GM23338 (cell line): Measurements from ENCODE around the gene TNFRSF4. TPM values are rescaled to one million over a fixed set of nuclear protein-coding genes. Genes with fewer than 3 reads are reported as not detected.

Source experiments
- ATAC-seq: fragments of 200-7000 bp; cut with Tn5 transposase; 3 replicates; pipeline ENCODE4 v1.9.1; 2020
- DNase-seq: peaks from one replicate; pipeline ENCODE4 v3.0.0-alpha.2; 2015; ENCODE audit warnings: low spot score
- H2AFZ ChIP-seq: fragments of 200-600 bp; sonication (generic); 2 replicates; pipeline ENCODE4 v1.8.0; 2016; ENCODE audit warnings: antibody characterized with exemption, mild to moderate bottlenecking, moderate library complexity
- H3F3A ChIP-seq: fragments of 200-600 bp; sonication (generic); replicated peaks from 2 replicates; pipeline ENCODE4 v1.8.0; 2017; ENCODE audit warnings: antibody characterized with exemption, mixed run types, low read depth
- H3K27ac ChIP-seq: fragments of 200-600 bp; sonication (generic); 2 replicates; pipeline ENCODE4 v1.6.1; 2016; ENCODE audit warnings: low read depth
- H3K27me3 ChIP-seq: fragments of 200-600 bp; sonication (generic); 2 replicates; pipeline ENCODE4 v1.8.0; 2016; ENCODE audit warnings: mild to moderate bottlenecking, mixed run types, moderate library complexity; ENCODE audit not compliant: insufficient read depth
- H3K36me3 ChIP-seq: fragments of 200-600 bp; sonication (generic); 2 replicates; pipeline ENCODE4 v1.8.0; 2016; ENCODE audit warnings: mild to moderate bottlenecking; ENCODE audit not compliant: insufficient read depth
- H3K4me1 ChIP-seq: fragments of 200-600 bp; sonication (generic); 2 replicates; pipeline ENCODE4 v1.8.0; 2016; ENCODE audit warnings: mild to moderate bottlenecking, moderate library complexity; ENCODE audit not compliant: insufficient read depth
- H3K4me2 ChIP-seq: fragments of 200-600 bp; sonication (generic); 2 replicates; pipeline ENCODE4 v1.7.1; 2017; ENCODE audit warnings: mixed run types
- H3K4me3 ChIP-seq: fragments of 200-600 bp; sonication (generic); 2 replicates; pipeline ENCODE4 v1.6.1; 2016; ENCODE audit warnings: mixed run types
- H3K79me2 ChIP-seq: fragments of 200-600 bp; sonication (generic); replicated peaks from 2 replicates; pipeline ENCODE4 v1.8.0; 2017; ENCODE audit warnings: mild to moderate bottlenecking; ENCODE audit not compliant: insufficient read depth
- H3K9me2 ChIP-seq: fragments of 200-600 bp; sonication (generic); 2 replicates; pipeline ENCODE4 v1.8.0; 2017; ENCODE audit not compliant: insufficient read depth
- H4K20me1 ChIP-seq: fragments of 200-600 bp; sonication (generic); replicated peaks from 2 replicates; pipeline ENCODE4 v1.8.0; 2017; ENCODE audit warnings: mild to moderate bottlenecking; ENCODE audit not compliant: insufficient read depth
- H3K27ac Mint-ChIP-seq: 2 replicates; pipeline ENCODE4 v1.8.0; 2020; ENCODE audit warnings: inconsistent platforms, mild to moderate bottlenecking, moderate library complexity, mixed read lengths
- H3K27me3 Mint-ChIP-seq: 3 replicates; pipeline ENCODE4 v1.8.0; 2022; ENCODE audit warnings: low read depth, mild to moderate bottlenecking, moderate library complexity, mixed read lengths, inconsistent platforms; ENCODE audit not compliant: insufficient read depth, poor library complexity
- H3K36me3 Mint-ChIP-seq: 3 replicates; pipeline ENCODE4 v1.8.0; 2021; ENCODE audit warnings: low read depth, mild to moderate bottlenecking, inconsistent platforms, moderate library complexity, mixed read lengths
- H3K4me1 Mint-ChIP-seq: 3 replicates; pipeline ENCODE4 v1.8.0; 2020; ENCODE audit warnings: mild to moderate bottlenecking, inconsistent platforms, mixed read lengths
- H3K4me3 Mint-ChIP-seq: 3 replicates; pipeline ENCODE4 v1.8.0; 2021; ENCODE audit warnings: moderate library complexity, mild to moderate bottlenecking, inconsistent platforms, mixed read lengths
- H3K9me3 Mint-ChIP-seq: 3 replicates; pipeline ENCODE4 v1.8.0; 2020; ENCODE audit warnings: moderate library complexity, mild to moderate bottlenecking, inconsistent platforms, mixed read lengths
- CREB1 ChIP-seq: fragments of 250-450 bp; sonication (Bioruptor Pico); IDR thresholded peaks from 2 replicates; pipeline ENCODE4 v1.5.0; 2020; ENCODE audit warnings: low read depth, mild to moderate bottlenecking, moderate library complexity
- EZH2 ChIP-seq: fragments of 200-600 bp; sonication (generic); IDR thresholded peaks from one replicate; pipeline ENCODE4 v1.8.0; 2017; ENCODE audit warnings: antibody characterized with exemption, mild to moderate bottlenecking, low read depth; ENCODE audit not compliant: unreplicated experiment
- EZH2phosphoT487 ChIP-seq: fragments of 200-600 bp; sonication (generic); IDR thresholded peaks from one replicate; pipeline ENCODE4 v1.8.1; 2018; ENCODE audit warnings: antibody characterized with exemption; ENCODE audit not compliant: unreplicated experiment
- JUNB ChIP-seq: IDR thresholded peaks from one replicate; pipeline ENCODE4 v1.6.1; 2016; ENCODE audit warnings: antibody characterized with exemption; ENCODE audit not compliant: unreplicated experiment
- NANOG ChIP-seq: IDR thresholded peaks from 2 replicates; pipeline ENCODE4 v1.6.1; 2016; ENCODE audit warnings: antibody characterized with exemption, borderline replicate concordance
- POLR2AphosphoS5 ChIP-seq: IDR thresholded peaks from 2 replicates; pipeline ENCODE4 v1.6.1; 2016; ENCODE audit warnings: antibody characterized with exemption, low read depth
- REST ChIP-seq: IDR thresholded peaks from one replicate; pipeline ENCODE4 v1.6.1; 2018; ENCODE audit warnings: antibody characterized with exemption; ENCODE audit not compliant: unreplicated experiment
- STAT1 ChIP-seq: IDR thresholded peaks from one replicate; pipeline ENCODE4 v1.6.1; 2016; ENCODE audit warnings: antibody characterized with exemption; ENCODE audit not compliant: unreplicated experiment
- ZNF114 ChIP-seq: fragments of 250-450 bp; sonication (Bioruptor Pico); IDR thresholded peaks from 2 replicates; pipeline ENCODE4 v1.5.0; 2020; ENCODE audit warnings: mild to moderate bottlenecking, moderate library complexity
- ZNF331 ChIP-seq: fragments of 250-450 bp; sonication (Bioruptor Pico); IDR thresholded peaks from 2 replicates; pipeline ENCODE4 v1.5.0; 2020; ENCODE audit warnings: low read depth, mild to moderate bottlenecking, moderate library complexity
- ZNF462 ChIP-seq: fragments of 250-450 bp; sonication (Bioruptor Pico); IDR thresholded peaks from 2 replicates; pipeline ENCODE4 v1.5.0; 2020; ENCODE audit warnings: mild to moderate bottlenecking, moderate library complexity
- polyA plus RNA-seq: library from polyadenylated mRNA; unstranded; fragments of >200 nt; fragmentation: Nextera tagmentation; extraction: Ambion mirVana; gene quantifications from 2 replicates; pipeline ENCODE4 v1.2.1, GENCODE V29; 2016
- total RNA-seq: library from RNA; depleted of rRNA; stranded (reverse); fragments of >200 nt; shearing (Covaris generic); gene quantifications from 2 replicates; pipeline ENCODE4 v1.2.3, GENCODE V29; 2014
- TF ChIP-seq, protein P1 (sequence below): IDR thresholded peaks from 2 replicates; pipeline ENCODE4 v1.6.1; 2016; ENCODE audit warnings: antibody characterized with exemption
- TF ChIP-seq, protein P2 (sequence below), 2 experiments: fragments of 200-600 bp in 1 of 2; sonication (generic) in 1 of 2; conservative IDR thresholded peaks; 2 replicates each; pipeline versions ENCODE4 v1.5.1 to v1.6.1; 2016 to 2017; ENCODE audit warnings: antibody characterized with exemption in 2 of 2, low read depth in 2 of 2, mild to moderate bottlenecking in 2 of 2, moderate library complexity in 1 of 2

The TNFRSF4 gene
- total and polyA plus RNA-seq, 2 experiments from 2014 or later = not detected

GRCh38 chr1:1228187-1228586 lies 14.2 kb upstream of the TNFRSF4 start:
- TF ChIP-seq NANOG = no peak
- no peak for TF ChIP-seq EZH2phosphoT487
- no peak for TF ChIP-seq ZNF331
- TF ChIP-seq EZH2 = no peak
- TF ChIP-seq STAT1 = no peak
- TF ChIP-seq POLR2AphosphoS5 = no peak
- TF ChIP-seq, protein P1, sequence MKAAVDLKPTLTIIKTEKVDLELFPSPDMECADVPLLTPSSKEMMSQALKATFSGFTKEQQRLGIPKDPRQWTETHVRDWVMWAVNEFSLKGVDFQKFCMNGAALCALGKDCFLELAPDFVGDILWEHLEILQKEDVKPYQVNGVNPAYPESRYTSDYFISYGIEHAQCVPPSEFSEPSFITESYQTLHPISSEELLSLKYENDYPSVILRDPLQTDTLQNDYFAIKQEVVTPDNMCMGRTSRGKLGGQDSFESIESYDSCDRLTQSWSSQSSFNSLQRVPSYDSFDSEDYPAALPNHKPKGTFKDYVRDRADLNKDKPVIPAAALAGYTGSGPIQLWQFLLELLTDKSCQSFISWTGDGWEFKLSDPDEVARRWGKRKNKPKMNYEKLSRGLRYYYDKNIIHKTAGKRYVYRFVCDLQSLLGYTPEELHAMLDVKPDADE = no peak
- no peak for TF ChIP-seq CREB1
- no peak for TF ChIP-seq ZNF462 (CRISPR knock-in tag)
- no peak for TF ChIP-seq ZNF114 (CRISPR knock-in tag)
- no peak for TF ChIP-seq JUNB
- TF ChIP-seq, protein P2, sequence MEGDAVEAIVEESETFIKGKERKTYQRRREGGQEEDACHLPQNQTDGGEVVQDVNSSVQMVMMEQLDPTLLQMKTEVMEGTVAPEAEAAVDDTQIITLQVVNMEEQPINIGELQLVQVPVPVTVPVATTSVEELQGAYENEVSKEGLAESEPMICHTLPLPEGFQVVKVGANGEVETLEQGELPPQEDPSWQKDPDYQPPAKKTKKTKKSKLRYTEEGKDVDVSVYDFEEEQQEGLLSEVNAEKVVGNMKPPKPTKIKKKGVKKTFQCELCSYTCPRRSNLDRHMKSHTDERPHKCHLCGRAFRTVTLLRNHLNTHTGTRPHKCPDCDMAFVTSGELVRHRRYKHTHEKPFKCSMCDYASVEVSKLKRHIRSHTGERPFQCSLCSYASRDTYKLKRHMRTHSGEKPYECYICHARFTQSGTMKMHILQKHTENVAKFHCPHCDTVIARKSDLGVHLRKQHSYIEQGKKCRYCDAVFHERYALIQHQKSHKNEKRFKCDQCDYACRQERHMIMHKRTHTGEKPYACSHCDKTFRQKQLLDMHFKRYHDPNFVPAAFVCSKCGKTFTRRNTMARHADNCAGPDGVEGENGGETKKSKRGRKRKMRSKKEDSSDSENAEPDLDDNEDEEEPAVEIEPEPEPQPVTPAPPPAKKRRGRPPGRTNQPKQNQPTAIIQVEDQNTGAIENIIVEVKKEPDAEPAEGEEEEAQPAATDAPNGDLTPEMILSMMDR (conservative IDR thresholded peaks at IDR 0.05; ENCODE audit: low read depth in 2 of 2) = no peak
- no peak for TF ChIP-seq REST
- no peak for DNase-seq
- no peaks in the 10 kb centered on the region for H3K9me2 ChIP-seq
- ATAC-seq = no peak
- no peak overlapping the region for H3K4me2 ChIP-seq
- no peaks in the 10 kb centered on the region for H3K27me3 ChIP-seq
- 0 out of 2 replicates have a peak, but pooled peaks cover 4% of the 10 kb centered on the region for H3F3A ChIP-seq
- no peak overlapping the region for H3K27ac ChIP-seq
- peaks cover 10% of the 10 kb centered on the region for H3K27me3 Mint-ChIP-seq
- H2AFZ ChIP-seq = no peak overlapping the region
- peaks cover 1% of the 10 kb centered on the region; the same call in 1 of the 2 replicates for H3K36me3 ChIP-seq
- H3K4me1 ChIP-seq = peaks cover 6% of the 10 kb centered on the region
- H3K36me3 Mint-ChIP-seq = peaks cover 22% of the 10 kb centered on the region
- no peak overlapping the region for H3K4me3 ChIP-seq
- H4K20me1 ChIP-seq = peaks cover 5% of the 10 kb centered on the region; the same call in 1 of the 2 replicates
- peaks cover 7% of the 10 kb centered on the region for H3K4me1 Mint-ChIP-seq
- H3K79me2 ChIP-seq = peaks cover 30% of the 10 kb centered on the region
- H3K9me3 Mint-ChIP-seq = no peaks in the 10 kb centered on the region; the same call in 2 of the 3 replicates
- no peak overlapping the region for H3K4me3 Mint-ChIP-seq
- H3K27ac Mint-ChIP-seq = no peak overlapping the region
